HK-2 (cell line): ENCODE results near the gene AREG.
"Not testable (repeated sequence)": the region's sequence is repeated elsewhere in the genome, so short reads cannot be mapped to it uniquely, and the experiment has no call there.

Experiments
- DNase-seq: peaks from one replicate; pipeline ENCODE4 v3.0.0-alpha.2; 2018; ENCODE audit not compliant: unreplicated experiment

The AREG gene

GRCh38 chr4:74444891-74445642, at the start of gene AREG:
Gene AREG (plus strand): TSS chr4:74445136. CDS start chr4:74445346, 210 bp downstream.
- peak; percentile 71 for DNase-seq

- DNase-seq, result no peak
Observed at GRCh38 chr4:74395633-74396032, 49.3 kb upstream of the AREG start.

- DNase-seq, result no peak
Observed at GRCh38 chr4:74397748-74398426, 47.0 kb upstream of the AREG start.

DNA sequence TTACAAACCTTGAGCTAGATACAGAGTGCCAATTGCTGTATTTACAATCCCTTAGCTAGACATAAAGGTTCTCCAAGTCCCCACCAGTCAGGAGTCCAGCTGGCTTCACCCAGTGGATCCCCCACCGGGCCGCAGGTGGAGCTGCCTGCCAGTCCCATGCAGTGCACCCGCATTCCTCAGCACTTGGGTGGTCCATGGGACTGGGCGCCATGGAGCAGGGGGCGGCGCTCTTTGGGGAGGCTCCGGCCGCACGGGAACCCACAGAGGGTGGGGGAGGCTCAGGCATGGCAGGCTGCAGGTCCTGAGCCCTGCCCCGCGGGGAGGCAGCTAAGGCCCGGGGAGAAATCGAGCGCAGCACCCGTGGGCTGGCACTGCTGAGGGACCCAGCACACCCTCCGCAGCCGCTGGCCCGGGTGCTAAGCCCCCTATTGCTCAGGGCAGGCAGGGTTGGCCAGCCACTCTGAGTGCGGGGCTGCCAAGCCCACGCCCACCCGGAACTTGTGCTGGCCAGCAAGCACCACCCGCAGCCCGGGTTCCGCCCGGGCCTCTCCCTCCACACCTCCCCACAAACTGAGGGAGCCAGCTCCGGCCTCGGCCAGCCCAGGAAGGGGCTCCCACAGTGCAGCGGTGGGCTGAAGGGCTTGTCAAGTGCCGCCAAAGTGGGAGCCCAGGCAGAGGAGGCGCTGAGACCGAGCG, 45.9 kb upstream of the AREG start:
- DNase-seq, result not testable (repeated sequence)

DNA sequence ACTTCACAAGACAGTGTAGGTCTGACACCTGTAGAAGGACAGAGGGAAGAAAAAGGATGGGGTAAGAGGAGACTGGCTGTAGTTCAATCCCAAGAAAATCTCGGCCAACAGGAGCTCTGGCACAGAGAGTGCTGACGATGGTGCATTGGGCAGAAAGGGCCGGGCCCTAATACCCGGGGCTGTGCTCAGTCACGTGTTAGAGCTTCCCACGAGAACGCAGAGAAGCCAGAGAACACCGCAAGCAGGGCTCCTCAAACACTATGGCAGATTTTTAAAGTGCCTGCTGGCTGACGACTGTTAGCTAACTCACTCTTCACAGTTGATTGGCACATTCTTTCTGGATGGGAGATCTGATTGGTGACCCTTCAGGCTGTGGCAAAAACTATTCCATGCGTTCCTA, 44.5 kb upstream of the AREG start:
- no peak for DNase-seq

DNA sequence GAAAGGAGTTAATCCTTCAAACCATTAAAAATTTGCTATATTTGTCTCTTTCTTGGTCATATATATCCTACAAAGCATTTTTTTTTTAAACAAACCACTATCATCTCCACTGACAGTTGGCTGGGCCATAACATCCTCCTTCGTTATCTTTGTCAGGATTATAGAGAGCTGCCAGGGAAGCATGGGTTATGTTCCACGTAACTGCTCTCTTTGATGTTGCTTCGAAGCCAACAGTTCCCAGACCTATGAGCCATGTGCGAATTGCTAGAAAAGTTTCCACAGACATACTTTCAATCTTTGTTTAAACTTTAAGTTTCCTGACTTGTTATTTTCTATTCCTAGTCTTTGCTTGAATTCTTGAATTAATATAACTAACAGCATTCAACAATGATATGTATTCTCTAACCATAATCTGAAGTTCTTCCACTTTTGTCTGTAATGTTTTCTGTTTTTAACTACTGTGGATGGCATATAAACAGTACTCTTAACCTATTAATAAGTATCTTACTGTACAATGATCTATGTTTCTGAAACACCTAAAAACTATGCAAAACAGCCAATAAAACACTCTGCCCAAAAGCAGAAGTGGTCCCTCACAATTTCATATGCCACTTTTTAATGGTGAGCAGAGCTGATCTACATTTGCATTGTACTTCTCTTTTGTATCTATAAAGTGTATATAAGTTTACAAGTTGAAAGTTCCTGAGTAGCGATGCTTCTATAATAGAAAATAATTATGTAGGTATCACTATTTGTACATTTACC, 42.1 kb upstream of the AREG start:
- DNase-seq, result no peak

DNA sequence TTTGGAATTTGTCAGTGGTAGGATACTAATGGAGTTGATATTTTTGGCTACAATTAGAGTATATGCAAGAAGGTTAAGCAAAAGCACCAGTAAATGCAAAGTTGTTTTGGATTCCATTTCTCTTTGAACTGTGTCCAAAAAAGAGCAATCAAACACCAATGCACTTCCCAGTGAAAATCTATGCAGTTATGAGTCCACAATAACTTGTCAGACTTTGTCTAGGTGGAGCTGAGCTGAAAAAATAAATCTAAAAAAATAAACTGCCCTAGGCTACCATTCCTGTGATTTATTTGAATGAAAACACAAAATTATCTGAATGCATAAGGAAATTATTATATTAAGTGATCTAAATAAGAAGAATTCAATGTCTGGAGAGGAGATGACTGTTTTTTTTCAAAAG, 37.0 kb upstream of the AREG start:
- DNase-seq, result no peak

GRCh38 chr4:74408639-74409038, 36.3 kb upstream of the AREG start:
- DNase-seq, result no peak

GRCh38 chr4:74410272-74410671, 34.7 kb upstream of the AREG start:
- DNase-seq, result no peak

GRCh38 chr4:74412225-74412624, 32.7 kb upstream of the AREG start:
- DNase-seq, result no peak

GRCh38 chr4:74413265-74413664, 31.7 kb upstream of the AREG start:
- no peak for DNase-seq

- no peak for DNase-seq
Observed at GRCh38 chr4:74414149-74414809, 30.7 kb upstream of the AREG start.

DNA sequence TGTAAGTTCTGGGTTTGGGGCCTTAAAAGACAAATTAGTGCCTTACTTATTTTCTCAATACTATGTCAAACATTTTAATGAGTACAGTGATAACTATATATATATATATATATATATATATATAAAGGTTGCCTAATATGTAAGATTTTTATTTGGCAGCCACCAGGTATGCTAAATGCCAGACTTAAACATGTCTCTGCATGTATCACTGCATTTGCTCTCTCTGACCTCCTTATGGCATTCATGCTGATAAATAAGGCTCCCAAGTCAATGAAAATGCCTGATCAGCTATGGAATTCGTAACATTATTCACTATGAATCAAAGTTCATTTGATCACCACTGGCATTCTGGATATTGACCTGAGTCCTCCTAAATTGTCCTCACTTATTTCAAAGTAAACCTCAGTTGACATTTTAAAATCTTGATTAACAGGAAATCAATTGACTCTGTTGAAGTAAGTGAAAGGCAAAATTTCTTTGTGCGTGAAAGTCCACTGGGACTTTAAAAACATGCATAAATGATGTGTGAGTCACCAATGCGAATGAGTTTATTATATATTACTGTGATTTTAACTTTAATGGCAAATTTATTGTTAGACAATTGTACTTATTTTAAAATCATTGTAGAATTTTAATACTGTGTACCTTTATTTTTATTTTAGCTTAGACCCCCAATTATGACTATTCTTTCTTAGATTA, 29.2 kb upstream of the AREG start:
- no peak for DNase-seq

DNA sequence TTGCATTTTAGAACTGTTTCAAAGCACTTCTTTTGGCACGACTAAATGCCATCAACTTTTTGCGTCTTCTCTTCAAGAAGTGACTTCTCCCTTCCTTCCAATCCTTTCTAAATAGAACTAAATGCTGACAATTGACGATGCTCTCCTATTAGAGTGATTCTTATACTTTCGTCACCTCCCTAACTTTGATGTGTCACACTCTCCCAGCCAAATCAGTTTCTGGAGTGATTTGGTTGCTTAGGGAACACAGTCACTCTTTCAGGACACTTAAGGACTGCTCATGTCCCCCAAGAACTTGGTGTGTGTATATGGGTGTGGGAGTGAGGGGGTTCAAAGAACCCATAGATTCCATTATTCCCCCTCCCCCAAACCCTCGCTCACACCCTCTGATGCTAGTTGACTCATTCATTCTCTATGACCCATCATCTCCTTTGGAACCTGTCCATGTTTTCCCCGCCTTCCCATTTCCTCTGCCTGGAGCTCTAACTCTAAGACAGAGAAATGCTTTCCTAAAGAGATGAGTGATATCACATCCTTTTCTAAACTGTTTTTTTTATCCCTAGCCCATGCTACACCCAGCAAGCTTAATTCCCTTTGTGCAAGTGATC, 26.8 kb upstream of the AREG start:
- peak; percentile 36 for DNase-seq

DNA sequence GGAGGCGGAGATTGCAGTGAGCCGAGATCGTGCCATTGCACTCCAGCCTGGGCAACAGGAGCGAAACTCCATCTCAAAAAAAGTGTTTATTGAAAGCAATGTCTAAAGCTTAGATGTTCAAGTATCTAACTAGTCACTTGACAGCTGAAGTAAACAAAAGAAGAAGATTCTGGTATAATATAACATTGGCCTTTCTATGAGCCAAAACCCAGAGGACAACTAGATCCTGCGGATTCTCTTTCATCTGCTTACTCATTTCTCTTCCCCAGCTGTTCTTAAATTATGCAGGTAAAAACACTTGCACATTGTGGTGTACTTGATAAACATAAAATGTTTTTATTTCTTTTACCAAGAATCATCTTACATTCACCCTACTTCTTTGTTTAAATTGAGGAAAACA, 24.1 kb upstream of the AREG start:
- no peak for DNase-seq

DNA sequence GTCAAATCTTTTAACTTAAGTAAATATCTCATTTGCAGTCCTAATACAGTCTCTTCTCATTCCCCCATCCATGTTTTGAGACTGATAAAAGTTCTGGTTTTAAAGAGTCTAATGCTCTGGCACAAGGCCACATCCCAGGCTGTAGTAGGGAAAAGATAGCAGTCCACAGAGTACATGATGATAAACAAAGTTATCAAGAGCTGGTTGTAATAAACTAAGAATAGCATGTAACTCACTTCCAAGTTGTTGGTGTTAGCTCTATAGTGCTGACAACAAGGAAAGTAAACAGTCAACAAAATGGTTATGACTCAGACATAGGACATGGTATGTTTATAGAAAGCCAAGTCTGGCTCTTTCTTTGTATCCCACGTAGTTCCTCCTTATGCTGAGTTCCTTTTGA, 21.8 kb upstream of the AREG start:
- DNase-seq, result no peak

GRCh38 chr4:74424111-74424510, 20.8 kb upstream of the AREG start:
- DNase-seq, result no peak

DNA sequence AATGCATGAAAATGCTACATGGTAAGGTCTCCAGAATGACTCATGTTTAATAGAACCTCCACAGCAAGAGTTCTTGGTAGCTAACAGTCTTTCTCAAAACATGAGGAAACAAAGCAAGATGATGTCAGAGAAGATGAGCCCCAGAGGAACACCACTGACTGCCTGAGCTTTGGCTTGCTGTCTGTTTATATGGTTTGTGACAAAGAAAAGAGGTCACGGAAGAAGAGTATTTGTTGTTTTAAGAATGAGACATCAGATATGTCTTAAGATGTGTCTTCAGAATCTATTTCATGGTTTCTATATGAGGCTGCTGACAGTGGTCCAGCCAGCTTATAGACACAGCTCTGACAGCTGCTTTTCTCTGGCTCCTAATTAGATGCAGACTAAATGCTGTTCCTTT, 18.8 kb upstream of the AREG start:
- DNase-seq, result no peak

- DNase-seq, result no peak
Observed at GRCh38 chr4:74428276-74428675, 16.7 kb upstream of the AREG start.

DNA sequence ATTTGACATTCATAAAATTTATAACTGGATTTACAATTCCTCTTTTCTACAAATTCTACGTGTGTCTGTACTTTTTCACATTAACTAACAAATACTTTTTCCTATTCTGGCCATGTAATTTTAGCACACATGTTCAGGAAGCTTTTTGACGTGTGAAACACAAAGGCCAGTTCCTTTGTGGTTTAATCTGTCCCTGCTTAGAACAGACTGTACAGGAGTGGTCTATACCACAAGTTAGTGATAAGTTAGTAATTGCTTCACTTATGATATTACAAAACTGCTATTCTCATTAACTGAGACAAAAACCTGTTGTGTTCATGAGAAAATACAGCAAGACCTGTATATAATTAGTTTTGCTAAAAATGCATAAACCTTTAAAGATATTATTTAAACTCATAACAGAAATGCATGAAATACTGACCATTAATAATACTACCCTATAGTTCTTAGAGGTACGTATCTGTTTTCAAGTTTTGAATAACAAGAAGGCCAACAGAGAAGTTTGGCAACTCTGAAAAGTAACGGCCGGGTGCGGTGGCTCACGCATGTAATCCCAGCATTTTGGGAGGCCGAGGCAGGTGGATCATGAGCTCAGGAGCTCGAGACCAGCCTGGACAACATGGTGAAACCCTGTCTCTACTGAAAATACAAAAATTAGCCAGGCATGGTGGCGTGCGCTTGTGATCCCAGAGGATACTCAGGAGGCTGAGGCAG, 13.7 kb upstream of the AREG start:
- DNase-seq, result no peak
